GM19467 (cell line): Measurements from ENCODE around the gene HSPG2.

Source experiments
- ATAC-seq: cut with Tn5 transposase; IDR thresholded peaks from one replicate; pipeline ENCODE4 v1.9.1; 2021; ENCODE audit warnings: mild to moderate bottlenecking, moderate library complexity; ENCODE audit not compliant: unreplicated experiment

Gene HSPG2

GRCh38 chr1:21849909-21850576, 87.1 kb downstream of the HSPG2 start:
- ATAC-seq, result no peak

GRCh38 chr1:21848524-21849174, 88.5 kb downstream of the HSPG2 start:
- ATAC-seq, result no peak

GRCh38 chr1:21847223-21848205, 89.6 kb downstream of the HSPG2 start:
- no peak for ATAC-seq

DNA sequence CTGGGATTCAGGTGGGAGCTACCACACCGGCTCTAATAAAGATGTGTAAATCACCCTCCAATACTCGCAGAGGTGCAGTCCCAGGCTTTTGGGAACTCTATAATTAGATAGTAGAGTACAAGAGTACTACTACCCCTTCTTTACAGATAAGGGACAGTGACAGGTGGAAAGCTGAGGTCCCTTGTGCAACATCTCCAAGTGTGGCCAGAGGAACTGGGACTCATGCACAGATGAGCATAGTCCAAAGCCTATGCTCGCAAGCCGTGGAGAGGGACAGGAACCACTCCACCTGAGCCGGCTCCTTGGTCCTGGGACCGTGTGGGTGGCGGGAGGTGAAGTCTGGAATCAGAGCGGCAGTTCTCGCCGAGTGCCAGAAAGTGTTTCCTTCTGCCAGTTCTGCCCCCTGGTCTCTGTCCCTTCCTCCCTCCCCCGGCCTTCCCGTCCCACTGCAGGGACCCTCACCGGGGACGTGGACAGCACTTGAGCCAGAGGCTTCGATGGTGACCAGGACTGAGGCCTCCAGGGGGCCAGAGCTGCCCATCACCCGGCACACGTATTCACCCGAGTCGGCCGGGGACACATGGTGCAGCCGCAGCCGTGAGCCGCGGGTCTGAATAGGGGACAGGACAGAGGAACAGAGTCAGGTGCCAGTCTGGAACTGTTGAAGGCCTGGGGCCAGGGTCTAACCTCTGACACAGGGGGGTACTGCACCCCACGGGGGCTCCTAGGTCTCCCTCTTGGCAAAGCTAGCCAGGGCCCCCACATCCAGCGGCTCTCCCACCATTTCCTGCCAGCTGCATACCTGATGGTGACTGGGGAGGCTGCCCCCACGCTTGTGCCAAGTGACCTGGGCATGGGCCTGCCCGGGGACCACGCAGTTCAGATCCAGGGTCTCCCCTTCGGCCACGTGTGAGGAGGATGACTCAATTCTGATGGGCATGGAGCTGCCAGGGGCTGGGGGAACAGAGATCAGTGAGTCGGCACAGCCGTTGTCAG, 91.2 kb downstream of the HSPG2 start:
- no peak for ATAC-seq

- no peak for ATAC-seq
Measured at GRCh38 chr1:21843996-21844395, 93.1 kb downstream of the HSPG2 start.

GRCh38 chr1:21843208-21843607, 93.9 kb downstream of the HSPG2 start:
- ATAC-seq, result no peak

GRCh38 chr1:21842606-21843162, 94.4 kb downstream of the HSPG2 start:
- ATAC-seq, result no peak

DNA sequence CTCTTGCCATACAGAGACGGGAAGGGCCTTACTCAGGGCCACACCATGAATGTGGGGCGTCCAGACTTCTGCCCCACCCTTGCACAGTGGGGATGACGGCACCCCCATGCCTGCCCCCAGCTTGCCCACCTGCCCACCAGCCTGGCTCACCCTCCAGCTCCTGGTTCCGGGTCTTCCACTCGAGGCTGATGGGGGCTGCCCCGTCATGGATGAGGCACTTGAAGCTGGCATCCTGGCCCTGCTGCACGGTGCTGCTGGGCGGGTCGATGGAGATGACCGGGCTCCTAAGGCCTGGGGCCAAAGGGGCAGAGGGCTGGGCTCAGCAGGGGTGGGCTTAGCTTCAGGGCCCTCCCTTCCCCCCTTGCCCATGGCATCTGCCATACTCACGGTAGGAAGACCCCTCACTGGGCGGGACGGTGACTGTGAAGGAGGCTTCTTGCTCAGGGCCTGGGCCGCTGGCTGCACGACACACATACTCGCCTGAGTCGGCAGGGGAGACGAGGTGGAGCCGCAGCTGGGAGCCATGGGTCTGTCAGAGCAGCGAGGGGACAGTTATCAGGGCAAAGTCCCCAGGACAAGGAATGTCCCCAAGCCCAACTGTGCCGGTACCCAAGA, 95.2 kb downstream of the HSPG2 start:
- ATAC-seq, result no peak

GRCh38 chr1:21840981-21841380, 96.1 kb downstream of the HSPG2 start:
- no peak for ATAC-seq

DNA sequence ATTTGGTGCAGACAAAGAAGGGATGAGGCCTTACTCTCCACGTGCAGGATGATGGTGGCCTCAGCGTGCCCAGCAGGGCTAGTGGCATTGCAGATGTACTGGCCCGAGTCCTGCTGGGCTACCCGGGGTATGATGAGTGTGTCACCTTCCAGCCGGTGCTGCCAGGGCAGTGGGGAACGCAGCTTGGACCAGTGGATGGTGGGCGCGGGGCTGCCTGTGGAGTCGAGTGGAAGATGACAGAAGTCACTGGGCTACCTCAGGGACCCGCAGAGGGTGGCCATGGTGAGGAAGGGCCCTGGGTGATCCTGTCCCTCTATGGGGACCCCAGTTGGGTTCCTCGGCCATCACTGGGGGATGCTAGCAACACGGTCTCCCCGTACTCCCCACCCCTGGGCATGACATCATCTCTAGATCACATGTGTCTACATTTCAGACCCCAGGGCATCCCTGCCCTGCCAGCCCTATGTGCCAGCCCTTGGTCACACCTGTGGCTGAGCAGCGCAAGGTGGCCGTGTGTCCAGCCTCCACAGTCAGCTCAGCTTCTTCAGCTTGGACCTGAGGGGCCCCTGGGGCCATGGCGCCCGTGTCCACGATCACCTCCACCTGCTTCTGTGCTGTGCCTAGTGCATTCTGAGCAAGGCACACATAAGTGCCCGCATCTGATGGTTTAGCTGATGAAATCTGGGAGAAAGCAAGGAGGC, 97.6 kb downstream of the HSPG2 start:
- no peak for ATAC-seq

GRCh38 chr1:21838359-21839157, 98.6 kb downstream of the HSPG2 start:
- ATAC-seq, result no peak

DNA sequence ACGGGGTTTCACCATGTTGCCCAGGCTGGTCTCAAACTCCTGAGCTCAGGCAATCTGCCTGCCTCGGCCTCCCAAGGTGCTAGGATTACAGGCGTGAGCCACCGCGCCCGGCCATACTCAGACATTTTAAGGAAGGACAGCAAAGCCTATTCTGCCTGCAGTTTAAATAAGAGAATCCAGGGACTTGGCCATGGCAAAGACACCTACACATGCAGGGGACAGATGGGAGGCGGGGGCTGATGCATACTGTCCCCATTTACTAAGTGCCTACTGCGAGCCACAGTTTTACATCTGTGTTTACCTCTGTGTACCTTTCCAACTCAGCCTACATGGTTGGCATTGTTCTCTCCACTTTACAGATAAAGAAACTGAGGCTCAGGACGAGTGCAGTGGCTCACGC, 99.6 kb downstream of the HSPG2 start:
- no peak for ATAC-seq

DNA sequence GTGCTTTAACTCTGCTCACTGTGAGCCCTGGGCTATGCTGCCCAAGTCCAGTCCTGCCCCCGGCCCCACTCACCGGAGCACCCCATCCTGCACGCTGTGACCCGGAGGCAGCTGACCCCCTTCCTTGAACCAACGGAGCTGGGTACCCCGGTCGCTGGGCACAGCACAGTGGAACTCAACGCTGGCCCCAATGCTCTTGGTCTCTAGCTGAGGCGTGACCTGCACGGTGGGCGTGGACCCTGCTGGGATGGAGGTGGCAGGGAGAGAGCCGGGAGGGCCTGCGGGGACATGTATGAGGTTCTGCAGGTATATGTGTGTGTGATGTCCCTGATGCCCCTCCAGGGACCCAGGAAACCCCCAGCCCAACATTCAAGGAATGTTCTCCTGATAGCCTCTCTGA, 100.4 kb downstream of the HSPG2 start:
- ATAC-seq, result no peak

- ATAC-seq, result no peak
Measured at GRCh38 chr1:21836010-21836409, 101.1 kb downstream of the HSPG2 start.

- ATAC-seq, result no peak
Measured at GRCh38 chr1:21834666-21835065, 102.4 kb downstream of the HSPG2 start.

GRCh38 chr1:21834094-21834493, 103.0 kb downstream of the HSPG2 start:
- ATAC-seq, result no peak

DNA sequence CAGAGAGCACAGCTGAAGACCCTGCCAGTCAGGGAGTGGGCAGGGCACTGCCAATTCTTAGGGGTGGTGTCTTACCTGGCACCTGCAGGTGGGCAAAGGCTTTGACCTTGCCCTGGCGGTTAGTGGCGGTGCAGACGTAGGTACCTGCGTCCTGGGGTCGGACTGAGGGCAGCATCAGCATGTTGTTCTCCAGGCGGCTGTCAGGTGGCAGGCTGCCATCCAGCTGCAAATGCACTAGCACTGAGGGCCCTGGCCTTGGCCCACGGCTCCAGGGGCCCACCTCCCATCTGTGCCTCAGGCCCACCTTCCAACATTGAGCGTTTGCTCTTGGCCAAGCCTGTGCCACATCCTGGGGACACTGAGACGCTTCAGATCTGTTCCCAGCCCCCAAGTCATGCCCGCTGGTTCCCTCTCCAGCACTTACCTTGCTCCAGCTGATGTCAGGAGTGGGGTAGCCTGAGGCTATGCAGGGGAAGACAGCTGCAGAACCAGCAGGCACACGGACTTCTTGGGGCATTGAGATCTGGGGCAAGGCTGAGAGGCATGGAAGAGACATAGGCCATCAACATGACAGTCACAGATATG, 103.6 kb downstream of the HSPG2 start:
- no peak for ATAC-seq

- no peak for ATAC-seq
Measured at GRCh38 chr1:21831454-21831970, 105.6 kb downstream of the HSPG2 start.
